NCI-H510A treated with DMSO at 0.1 percent for 48 hours (cell line): ENCODE measurements around the gene HMGXB3.

Source experiments
- DNase-seq: peaks from one replicate; lab custom pipeline; 2025; lab: John Stamatoyannopoulos, UW

Gene HMGXB3

GRCh38 chr5:150000256-150000989 is at the start of gene HMGXB3, which contains the start of gene TIGD6:
HMGXB3 (plus strand) TSS chr5:150000739; CDS start chr5:150004853, 4,114 bp downstream.
TIGD6 (minus strand) TSS chr5:150000654; CDS start chr5:149996348, 4,306 bp downstream.
- DNase-seq = peak; percentile 88

- DNase-seq = no peak
These were observed 49.3 kb upstream of the HMGXB3 start for GRCh38 chr5:149951138-149951749.

GRCh38 chr5:149953436-149954121 is 47.0 kb upstream of the HMGXB3 start:
- no peak for DNase-seq

GRCh38 chr5:149954798-149955197 is 45.7 kb upstream of the HMGXB3 start:
- DNase-seq = no peak

GRCh38 chr5:149956685-149957084 is 43.9 kb upstream of the HMGXB3 start:
- DNase-seq = no peak

- DNase-seq = no peak
These were observed 42.7 kb upstream of the HMGXB3 start for GRCh38 chr5:149957855-149958254.

GRCh38 chr5:149959406-149960236 is 40.9 kb upstream of the HMGXB3 start:
- peak; percentile 40 for DNase-seq

GRCh38 chr5:149960272-149961185 is 40.0 kb upstream of the HMGXB3 start, which contains the start of gene SLC26A2:
SLC26A2 (plus strand) TSS chr5:149960758; CDS start chr5:149977653, 16,895 bp downstream.
- DNase-seq = peak; percentile 98

GRCh38 chr5:149961186-149961685 is 39.3 kb upstream of the HMGXB3 start:
- DNase-seq = no peak

- DNase-seq = peak; percentile 26
These were observed 38.6 kb upstream of the HMGXB3 start for GRCh38 chr5:149961957-149962409.

GRCh38 chr5:149962601-149963300 is 37.8 kb upstream of the HMGXB3 start:
- DNase-seq = no peak

- DNase-seq = no peak
These were observed 36.8 kb upstream of the HMGXB3 start for GRCh38 chr5:149963729-149964128.

GRCh38 chr5:149966946-149967345 is 33.6 kb upstream of the HMGXB3 start:
- no peak for DNase-seq

- no peak for DNase-seq
These were observed 31.2 kb upstream of the HMGXB3 start for GRCh38 chr5:149969181-149969930.

- no peak for DNase-seq
These were observed 25.1 kb upstream of the HMGXB3 start for GRCh38 chr5:149975409-149975808.

GRCh38 chr5:149979896-149980295 is 20.6 kb upstream of the HMGXB3 start:
- DNase-seq = no peak

GRCh38 chr5:149981206-149981605 is 19.3 kb upstream of the HMGXB3 start:
- DNase-seq = no peak

- DNase-seq = no peak
These were observed 18.0 kb upstream of the HMGXB3 start for GRCh38 chr5:149982505-149982904.

- DNase-seq = no peak
These were observed 12.4 kb upstream of the HMGXB3 start for GRCh38 chr5:149988126-149988525.
